Ovary (tissue), 9 donors: ENCODE data around the gene PCDH7. TPM values are rescaled to one million over a fixed set of nuclear protein-coding genes. Genes with fewer than 3 reads are reported as not detected.

ENCODE experiments used
- DNase-seq, 5 donors: peaks; one replicate each; pipeline ENCODE4 v3.0.0-alpha.2; 2019 to 2020
- H3K27ac ChIP-seq, 2 donors: fragments of 200-600 bp; one replicate each; pipeline versions ENCODE4 v1.5.1 to v1.8.0; 2019 to 2022
- H3K27me3 ChIP-seq: fragments of 200-600 bp; one replicate; pipeline ENCODE4 v1.8.0; 2022
- H3K36me3 ChIP-seq: fragments of 200-600 bp; sonication (generic); one replicate; pipeline ENCODE4 v1.5.1; 2019
- H3K4me1 ChIP-seq: one replicate; pipeline ENCODE4 v1.8.1; 2013; ENCODE audit warnings: mild to moderate bottlenecking, moderate library complexity; ENCODE audit not compliant: insufficient read depth
- H3K4me3 ChIP-seq: fragments of 200-600 bp; sonication (generic); one replicate; pipeline ENCODE4 v1.5.1; 2017
- H3K9me3 ChIP-seq, 2 donors: fragments of 200-600 bp in 1 of 2; sonication (generic) in 1 of 2; one replicate each; pipeline versions ENCODE4 v1.5.1 to v1.8.1; 2013 to 2019; ENCODE audit warnings: mild to moderate bottlenecking in 1 of 2, moderate library complexity in 1 of 2
- CTCF ChIP-seq, 3 donors: fragments of 450-650 bp in 2 of 3; fragments of 200-600 bp in 1 of 3; IDR thresholded peaks; one replicate each; pipeline versions ENCODE4 v1.5.1 to v1.8.0; 2016 to 2022; ENCODE audit warnings: antibody characterized with exemption in 3 of 3, mild to moderate bottlenecking in 1 of 3
- EP300 ChIP-seq: sonication (generic); formaldehyde crosslinking; IDR thresholded peaks from one replicate; pipeline ENCODE4 v1.6.1; 2017; ENCODE audit warnings: antibody characterized with exemption
- POLR2A ChIP-seq: fragments of 450-650 bp; IDR thresholded peaks from one replicate; pipeline ENCODE4 v1.6.1; 2017; ENCODE audit warnings: antibody characterized with exemption, mild to moderate bottlenecking, moderate library complexity
- WGBS, 3 donors: extraction: QIAGEN DNeasy Blood & Tissue Kit in 1 of 3; methylation state at CpG; one replicate each; pipeline versions ENCODE4 v1.1.5 to v1.1.7; 2013 to 2017; 5-methylcytosine and 5-hydroxymethylcytosine counted together
- intact Hi-C, 4 donors: fragments of 100-400 bp; cut with DNase I; formaldehyde crosslinking; loops; one replicate each; pipeline versions ENCODE4 v1.11.0 to v1.15.1; 2022 to 2023
- polyA plus RNA-seq, 2 donors: library from polyadenylated mRNA; stranded (reverse); fragments of 200-250 nt in 1 of 2; fragments of 350-450 nt in 1 of 2; fragmentation: Illumina TruSeq in 1 of 2; extraction: RNeasy Lipid Tissue Mini Kit (QIAGEN cat#74804) in 1 of 2; gene quantifications; one replicate each; pipeline ENCODE4 v1.2.3, GENCODE V29; 2013 to 2014
- total RNA-seq, 7 donors: library from RNA; depleted of rRNA in 2 of 7; stranded (reverse); fragments of >200 nt in 2 of 7; fragmentation: NEBNext Ultra II Directional in 3 of 7; extraction: Animal tissue kit (Norgen Biotek cat#: 25700) in 3 of 7; gene quantifications; one replicate each; pipeline versions ENCODE4 v1.1.0 to v1.2.4, GENCODE V29; 2016 to 2023
- donor health status: DM: no; HTN: no; CAD: no; lungs with moderate emphysema.
- donor health status: DM: no; HTN: no; CAD: no.
- donor health status: Bipolar disorder and iron deficiency.
- donor health status: DM: yes; HTN: yes; CAD: no.
- donor health status: DM: no; HTN: no; CAD: no.
- donor health status: DM: yes; HTN: yes; CAD: no.

The PCDH7 gene
- total and polyA plus RNA-seq, 9 donors, result 3.7 to 35.2 (median 13.7) TPM

- 72 to 77% (median 76%) methylated on average over 6 of the region's 6 CpGs for WGBS, 3 donors
- Histone ChIP-seq H3K9me3 (no peaks in the 10 kb centered on the region), H3K4me1 (no peaks in the 10 kb centered on the region), H3K4me3 (no peak overlapping the region), H3K27me3 (no peaks in the 10 kb centered on the region), H3K27ac (no peak overlapping the region), H3K36me3 (no peaks in the 10 kb centered on the region)
- DNase-seq, result no peak
- intact Hi-C loops, result no loop called here
- TF ChIP-seq POLR2A, result no peak
- no peak for TF ChIP-seq EP300
- TF ChIP-seq CTCF (IDR thresholded peaks at IDR 0.05), result no peak
Measured at GRCh38 chr4:30757357-30757756, 37.2 kb downstream of the PCDH7 start.

DNA sequence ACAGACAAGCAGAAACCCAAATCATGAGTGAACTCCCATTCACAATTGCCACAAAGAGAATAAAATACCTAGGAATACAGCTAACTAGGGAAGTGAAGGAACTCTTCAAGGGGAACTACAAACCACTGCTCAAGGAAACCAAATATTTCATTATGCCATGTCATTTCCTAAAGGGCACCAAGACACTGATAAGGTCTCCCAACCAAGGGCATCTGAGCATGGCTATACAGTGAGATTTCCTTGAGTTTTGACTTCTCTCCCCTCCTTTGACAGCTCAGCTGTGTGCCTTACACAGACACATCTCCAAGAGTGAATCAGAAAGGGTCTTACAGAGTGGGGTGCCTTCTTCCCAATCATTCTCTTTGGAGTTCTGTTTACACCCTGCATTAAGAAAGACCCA is 40.4 kb downstream of the PCDH7 start:
- no peaks in the 10 kb centered on the region for H3K36me3 ChIP-seq
- TF ChIP-seq POLR2A, result no peak
- TF ChIP-seq EP300, result no peak
- TF ChIP-seq CTCF (IDR thresholded peaks at IDR 0.05), result no peak
- no peaks in the 10 kb centered on the region for H3K27me3 ChIP-seq
- no peaks in the 10 kb centered on the region for H3K9me3 ChIP-seq
- intact Hi-C loops, result no loop called here
- DNase-seq, result no peak
- no peak overlapping the region for H3K27ac ChIP-seq
- H3K4me3 ChIP-seq, result no peak overlapping the region
- no peaks in the 10 kb centered on the region for H3K4me1 ChIP-seq

GRCh38 chr4:30763321-30763727 is 43.2 kb downstream of the PCDH7 start:
- Histone ChIP-seq H3K4me1 (no peaks in the 10 kb centered on the region), H3K27ac (no peak overlapping the region), H3K27me3 (no peaks in the 10 kb centered on the region), H3K4me3 (no peak overlapping the region), H3K36me3 (no peaks in the 10 kb centered on the region), H3K9me3 (no peaks in the 10 kb centered on the region)
- DNase-seq, result no peak
- TF ChIP-seq POLR2A, result no peak
- no peak for TF ChIP-seq EP300
- TF ChIP-seq CTCF (IDR thresholded peaks at IDR 0.05), result no peak
- WGBS, 3 donors, result 69 to 79% (median 76%) methylated on average over 3 of the region's 3 CpGs
- intact Hi-C loops, result no loop called here

DNA sequence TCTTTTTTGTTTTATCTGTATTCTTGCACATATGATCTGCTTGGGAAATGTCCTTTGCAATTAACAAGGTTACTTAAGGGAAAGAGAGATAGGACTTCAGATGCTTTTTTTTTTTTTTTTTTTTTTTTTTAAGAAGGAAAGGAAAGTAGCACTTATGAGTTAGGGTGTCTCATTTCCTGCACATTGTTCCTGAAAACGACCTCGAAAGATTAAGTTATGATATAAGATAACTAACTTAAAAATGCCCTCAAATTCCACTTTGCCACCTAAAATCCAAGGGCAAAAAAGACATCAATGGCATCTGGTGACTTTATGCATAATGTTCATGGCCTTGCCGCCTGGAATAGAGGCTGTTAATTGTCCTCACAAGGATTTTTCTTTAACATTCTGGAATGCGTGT is 44.9 kb downstream of the PCDH7 start:
- no peak for TF ChIP-seq CTCF (IDR thresholded peaks at IDR 0.05)
- no peak for TF ChIP-seq POLR2A
- TF ChIP-seq EP300, result no peak
- H3K4me3 ChIP-seq, result no peak overlapping the region
- H3K36me3 ChIP-seq, result no peaks in the 10 kb centered on the region
- 90 to 92% (median 91%) methylated on average over 4 of the region's 4 CpGs for WGBS, 3 donors
- H3K9me3 ChIP-seq, result no peaks in the 10 kb centered on the region
- H3K27me3 ChIP-seq, result no peaks in the 10 kb centered on the region
- H3K27ac ChIP-seq, result no peak overlapping the region
- no peaks in the 10 kb centered on the region for H3K4me1 ChIP-seq
- no peak for DNase-seq
- intact Hi-C loops, result no loop called here
